Measurements from ENCODE around the gene MRPL4. TPM values are rescaled to one million over a fixed set of nuclear protein-coding genes. Genes with fewer than 3 reads are reported as not detected.

MRPL4 gene
- total RNA-seq, 1 experiment from 2014 or later = 146 TPM

GRCh38 chr19:10286803-10287737, 35.1 kb downstream of the MRPL4 start, which contains the start of gene ICAM4:
Gene ICAM4 (plus strand): TSS chr19:10286955. CDS start chr19:10287013, 58 bp downstream.
- H3K27ac ChIP-seq (ENCODE audit: low read depth, low read length) = peak within 1 kb of the TSS; percentile 76; the same call in 1 of the 2 replicates
- H4K20me1 ChIP-seq (ENCODE audit: insufficient read depth) = no peaks in the 10 kb centered on the region
- H3K79me2 ChIP-seq (ENCODE audit: insufficient read depth, low read length) = peaks cover 9% of the 10 kb centered on the region; the same call in 1 of the 2 replicates
- H2AFZ ChIP-seq (ENCODE audit: low read depth, low read length, poor library complexity, severe bottlenecking) = no peak within 1 kb of the TSS
- no peaks in the 10 kb centered on the region for H3K9me2 ChIP-seq (ENCODE audit: insufficient read depth)
- H3K4me1 ChIP-seq (ENCODE audit: control insufficient read depth in 1 of 2, insufficient read depth in 2 of 2, low read length in 2 of 2) = peaks cover 17 to 66% of the 10 kb centered on the region in 2 experiments
- no peak for DNase-seq (ENCODE audit: low read depth, low spot score)
- ATAC-seq = no peak
- CTCF ChIA-PET = interaction anchor here (3.2 kb wide), 1 partner anchor 28 kb away, joined by 30 read pairs; no protein-coding TSS in a partner anchor
- H3K36me3 ChIP-seq (ENCODE audit: control insufficient read depth in 1 of 2, insufficient read depth in 2 of 2, low read length in 2 of 2) = no peaks in the 10 kb centered on the region; a peak in 2 of 4 replicates
- H3K27me3 ChIP-seq (ENCODE audit: insufficient read depth, low read length) = no peaks in the 10 kb centered on the region
- intact Hi-C loops (cut with micrococcal nuclease) = no loop called here
- TF ChIP-seq YY1 (IDR thresholded peaks at IDR 0.05; ENCODE audit: extremely low read depth, insufficient replicate concordance, low read depth, low read length) (no peak), POLR2AphosphoS5 (IDR thresholded peaks at IDR 0.05; ENCODE audit: low read depth, low read length) (no peak), TCF7L2 (IDR thresholded peaks at IDR 0.05; ENCODE audit: borderline replicate concordance, extremely low read depth, insufficient read depth, insufficient read length) (no peak), ATF3 (IDR thresholded peaks at IDR 0.05) (no peak), EZH2 (IDR thresholded peaks at IDR 0.05) (no peak), EZH2phosphoT487 (IDR thresholded peaks at IDR 0.05; ENCODE audit: borderline replicate concordance) (no peak), SIN3A (IDR thresholded peaks at IDR 0.05; ENCODE audit: low read depth) (no peak), FOSL1 (IDR thresholded peaks at IDR 0.05; ENCODE audit: low read depth) (no peak), MAX (IDR thresholded peaks at IDR 0.05) (no peak), POLR2A (IDR thresholded peaks at IDR 0.05; ENCODE audit: borderline replicate concordance, extremely low read depth, insufficient read depth, insufficient read length) (no peak), ZFX (IDR thresholded peaks at IDR 0.05) (no peak), RAD21 (IDR thresholded peaks at IDR 0.05; ENCODE audit: low read depth) (no peak), CEBPB (IDR thresholded peaks at IDR 0.05; ENCODE audit: low read depth) (no peak), SRF (IDR thresholded peaks at IDR 0.05; ENCODE audit: low read depth) (no peak), ZNF274 (IDR thresholded peaks at IDR 0.05; ENCODE audit: low read depth, low read length) (no peak), CBX3 (IDR thresholded peaks at IDR 0.05; ENCODE audit: low read depth) (no peak), REST (IDR thresholded peaks at IDR 0.05; ENCODE audit: low read depth) (no peak), SP1 (IDR thresholded peaks at IDR 0.05; ENCODE audit: low read depth) (no peak), JUND (IDR thresholded peaks at IDR 0.05) (no peak), ZBTB33 (IDR thresholded peaks at IDR 0.05; ENCODE audit: extremely low read depth, insufficient replicate concordance, low read length) (no peak)
- no peaks in the 10 kb centered on the region for H3K9me3 ChIP-seq (ENCODE audit: control insufficient read depth in 1 of 2, insufficient read depth in 1 of 2, low read depth in 1 of 2, low read length in 2 of 2)
- H3K4me2 ChIP-seq (ENCODE audit: low read length) = no peak within 1 kb of the TSS
- POLR2A ChIA-PET = no interaction called here
- no peak within 1 kb of the TSS for H3K9ac ChIP-seq (ENCODE audit: low read length)
- no peak within 1 kb of the TSS for H3K4me3 ChIP-seq (replicated peaks in 1 of 2; ENCODE audit: low read depth in 1 of 2, low read length in 2 of 2)
- BruUV-seq (replicated peaks) = no TSS peak
- RAD21 ChIA-PET (ENCODE audit: low non-redundant PET in 1 of 2, low total read pairs in 2 of 2, uncharacterized antibody in 2 of 2, unreplicated experiment in 2 of 2) = no interaction called here
